ENCODE results near the gene TBC1D9. TPM values are rescaled to one million over a fixed set of nuclear protein-coding genes. Genes with fewer than 3 reads are reported as not detected.

TBC1D9 gene
- total RNA-seq, 1 experiment from 2014 or later: 21.7 TPM

DNA sequence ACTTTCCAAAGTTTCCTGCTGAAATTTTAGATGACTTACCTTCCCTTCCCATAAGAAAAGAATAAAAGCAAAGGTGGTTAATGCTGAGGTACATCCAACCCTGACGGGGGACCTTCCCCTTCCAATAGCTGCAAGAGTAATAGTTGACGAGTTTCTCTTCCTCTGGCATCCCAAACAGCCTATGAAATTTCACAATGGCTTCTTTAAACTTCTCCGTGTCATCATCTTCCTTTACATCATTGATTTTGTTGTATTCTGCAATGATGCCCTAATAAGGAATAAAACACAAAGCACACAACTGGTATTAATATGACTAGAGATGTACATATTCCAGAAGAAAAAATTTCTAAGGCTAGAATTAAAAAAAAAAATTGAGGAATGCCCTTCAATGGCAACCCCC, 76.6 kb downstream of the TBC1D9 start:
- Histone ChIP-seq H3K9me3 (ENCODE audit: control insufficient read depth, insufficient read depth, low read depth, low read length) (no peaks in the 10 kb centered on the region), H3K27me3 (ENCODE audit: control insufficient read depth, insufficient read depth, low read length) (no peaks in the 10 kb centered on the region), H3K36me3 (ENCODE audit: control insufficient read depth, insufficient read depth, low read length) (no peaks in the 10 kb centered on the region), H3K4me1 (ENCODE audit: control insufficient read depth, insufficient read depth, low read length) (no peaks in the 10 kb centered on the region), H3K4me3 (ENCODE audit: low read depth in 2 of 2, low read length in 2 of 2) (no peak overlapping the region), H3K27ac (ENCODE audit: low read length) (no peak overlapping the region)
- no TSS peak for BruUV-seq (replicated peaks)
- CTCF ChIA-PET: no interaction called here
- POLR2A ChIA-PET: no interaction called here
- DNase-seq (ENCODE audit: low read depth, low spot score) (no peak), ATAC-seq (no peak)
- in situ Hi-C loops (cut with HindIII; ENCODE audit: low pct_unique_long_range_greater_than_20kb, low sequenced_read_pairs) (no loop called here), intact Hi-C loops (cut with micrococcal nuclease; ENCODE audit: unreplicated experiment) (no loop called here)
- TF ChIP-seq, protein P1, sequence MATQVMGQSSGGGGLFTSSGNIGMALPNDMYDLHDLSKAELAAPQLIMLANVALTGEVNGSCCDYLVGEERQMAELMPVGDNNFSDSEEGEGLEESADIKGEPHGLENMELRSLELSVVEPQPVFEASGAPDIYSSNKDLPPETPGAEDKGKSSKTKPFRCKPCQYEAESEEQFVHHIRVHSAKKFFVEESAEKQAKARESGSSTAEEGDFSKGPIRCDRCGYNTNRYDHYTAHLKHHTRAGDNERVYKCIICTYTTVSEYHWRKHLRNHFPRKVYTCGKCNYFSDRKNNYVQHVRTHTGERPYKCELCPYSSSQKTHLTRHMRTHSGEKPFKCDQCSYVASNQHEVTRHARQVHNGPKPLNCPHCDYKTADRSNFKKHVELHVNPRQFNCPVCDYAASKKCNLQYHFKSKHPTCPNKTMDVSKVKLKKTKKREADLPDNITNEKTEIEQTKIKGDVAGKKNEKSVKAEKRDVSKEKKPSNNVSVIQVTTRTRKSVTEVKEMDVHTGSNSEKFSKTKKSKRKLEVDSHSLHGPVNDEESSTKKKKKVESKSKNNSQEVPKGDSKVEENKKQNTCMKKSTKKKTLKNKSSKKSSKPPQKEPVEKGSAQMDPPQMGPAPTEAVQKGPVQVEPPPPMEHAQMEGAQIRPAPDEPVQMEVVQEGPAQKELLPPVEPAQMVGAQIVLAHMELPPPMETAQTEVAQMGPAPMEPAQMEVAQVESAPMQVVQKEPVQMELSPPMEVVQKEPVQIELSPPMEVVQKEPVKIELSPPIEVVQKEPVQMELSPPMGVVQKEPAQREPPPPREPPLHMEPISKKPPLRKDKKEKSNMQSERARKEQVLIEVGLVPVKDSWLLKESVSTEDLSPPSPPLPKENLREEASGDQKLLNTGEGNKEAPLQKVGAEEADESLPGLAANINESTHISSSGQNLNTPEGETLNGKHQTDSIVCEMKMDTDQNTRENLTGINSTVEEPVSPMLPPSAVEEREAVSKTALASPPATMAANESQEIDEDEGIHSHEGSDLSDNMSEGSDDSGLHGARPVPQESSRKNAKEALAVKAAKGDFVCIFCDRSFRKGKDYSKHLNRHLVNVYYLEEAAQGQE (IDR thresholded peaks at IDR 0.05; ENCODE audit: insufficient read depth in 1 of 2, low read depth in 2 of 2, low read length in 1 of 2): no peak

DNA sequence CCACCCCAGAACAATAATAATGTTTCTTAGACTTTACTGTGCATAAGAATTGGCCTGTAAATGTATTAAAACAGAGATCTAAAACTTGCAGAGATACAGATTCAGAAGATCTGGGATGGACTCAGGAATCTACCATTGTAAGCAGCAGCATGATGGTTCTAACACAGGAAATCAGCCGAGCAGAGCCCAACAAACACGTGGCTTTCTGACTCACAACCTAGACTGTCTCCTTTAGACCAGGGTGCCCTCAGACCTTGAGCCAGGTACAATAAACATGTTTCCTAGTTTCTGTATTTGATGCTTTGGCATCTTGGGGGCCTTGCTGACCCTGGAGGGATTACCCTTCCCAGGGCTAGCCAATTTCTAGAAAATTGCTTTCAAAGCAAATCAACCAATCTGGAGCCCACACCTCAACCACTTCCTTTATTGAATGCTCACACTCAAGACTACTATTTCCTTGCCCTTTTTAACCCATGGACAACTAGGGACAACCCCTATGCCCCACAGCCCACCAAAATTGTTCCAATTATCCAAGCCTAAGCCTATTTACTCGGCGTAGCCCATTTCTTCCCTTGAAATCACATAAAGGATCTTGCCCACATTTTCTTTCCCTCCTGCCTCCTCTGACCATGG, 80.5 kb downstream of the TBC1D9 start:
- in situ Hi-C loops (cut with HindIII; ENCODE audit: low pct_unique_long_range_greater_than_20kb, low sequenced_read_pairs) (no loop called here), intact Hi-C loops (cut with micrococcal nuclease; ENCODE audit: unreplicated experiment) (no loop called here)
- Histone ChIP-seq H3K4me1 (ENCODE audit: control insufficient read depth, insufficient read depth, low read length) (no peaks in the 10 kb centered on the region), H3K27me3 (ENCODE audit: control insufficient read depth, insufficient read depth, low read length) (no peaks in the 10 kb centered on the region), H3K9me3 (ENCODE audit: control insufficient read depth, insufficient read depth, low read depth, low read length) (no peaks in the 10 kb centered on the region), H3K36me3 (ENCODE audit: control insufficient read depth, insufficient read depth, low read length) (no peaks in the 10 kb centered on the region), H3K4me3 (ENCODE audit: low read depth in 2 of 2, low read length in 2 of 2) (no peak overlapping the region), H3K27ac (ENCODE audit: low read length) (no peak overlapping the region)
- ChIA-PET POLR2A (interaction anchor here (0.6 kb wide), 1 partner anchor 503 kb away, joined by 5 read pairs; no protein-coding TSS in a partner anchor), CTCF (no interaction called here)
- TF ChIP-seq TCF7L2 (IDR thresholded peaks at IDR 0.05; ENCODE audit: low read depth, low read length) (no peak), POLR2AphosphoS5 (IDR thresholded peaks at IDR 0.05; ENCODE audit: low read depth, low read length) (no peak), CTCF (IDR thresholded peaks at IDR 0.05) (no peak), SIN3A (IDR thresholded peaks at IDR 0.05; ENCODE audit: borderline replicate concordance, insufficient read depth, low read depth, low read length) (no peak)
- TF ChIP-seq, protein P1 (IDR thresholded peaks at IDR 0.05; ENCODE audit: insufficient read depth in 1 of 2, low read depth in 2 of 2, low read length in 1 of 2): no peak
- BruUV-seq (replicated peaks): no TSS peak
- DNase-seq (ENCODE audit: low read depth, low spot score): no peak
- no peak for ATAC-seq
